Progenitor cell of endocrine pancreas (in vitro differentiated cells): Measurements from ENCODE around the gene SPRED2. TPM values are rescaled to one million over a fixed set of nuclear protein-coding genes. Genes with fewer than 3 reads are reported as not detected.

Experiments
- DNase-seq: peaks from one replicate; pipeline ENCODE4 v3.0.0; 2021; ENCODE audit warnings: low spot score; ENCODE audit not compliant: unreplicated experiment
- H3K27ac Mint-ChIP-seq: 2 replicates; pipeline ENCODE4 v1.8.0; 2021; ENCODE audit warnings: mild to moderate bottlenecking, moderate library complexity, mixed read lengths
- H3K27me3 Mint-ChIP-seq: 2 replicates; pipeline ENCODE4 v1.8.0; 2021; ENCODE audit warnings: mixed read lengths
- H3K36me3 Mint-ChIP-seq: 2 replicates; pipeline ENCODE4 v1.8.0; 2022; ENCODE audit warnings: mixed read lengths; ENCODE audit not compliant: insufficient read depth
- H3K4me1 Mint-ChIP-seq: 2 replicates; pipeline ENCODE4 v1.8.0; 2021; ENCODE audit warnings: low read depth, mixed read lengths
- H3K4me3 Mint-ChIP-seq: 2 replicates; pipeline ENCODE4 v1.8.0; 2021; ENCODE audit warnings: low read depth, mild to moderate bottlenecking, moderate library complexity, mixed read lengths
- H3K9me3 Mint-ChIP-seq: 2 replicates; pipeline ENCODE4 v1.8.0; 2021; ENCODE audit warnings: low read depth, mixed read lengths
- total RNA-seq: library from RNA; stranded (reverse); gene quantifications from 2 replicates; pipeline ENCODE4 v1.2.1, GENCODE V29; 2021
- TF ChIP-seq, protein P1 (sequence below): fragments of 200-600 bp; sonication (generic); IDR thresholded peaks from one replicate; pipeline ENCODE4 v1.5.0; 2021; ENCODE audit warnings: antibody characterized with exemption, mild to moderate bottlenecking; ENCODE audit not compliant: unreplicated experiment

Gene SPRED2
- total RNA-seq, 1 donor from 2014 or later: 38.6 TPM

DNA sequence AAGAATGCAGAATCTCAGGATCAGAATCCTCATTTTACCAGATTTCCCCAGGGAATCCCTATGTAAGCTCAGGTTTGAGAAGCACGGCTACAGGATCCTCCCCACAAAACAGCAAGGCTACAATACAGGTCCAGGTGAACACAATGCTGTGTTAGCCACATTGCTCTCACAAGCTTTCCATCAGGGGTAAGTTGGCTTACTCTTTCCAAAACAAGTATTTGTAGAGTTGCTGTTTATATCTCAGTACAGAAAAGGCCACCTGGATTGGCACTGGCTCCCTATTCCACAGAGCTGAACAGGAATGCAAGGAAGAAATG is 11.0 kb downstream of the SPRED2 start:
- TF ChIP-seq, protein P1, sequence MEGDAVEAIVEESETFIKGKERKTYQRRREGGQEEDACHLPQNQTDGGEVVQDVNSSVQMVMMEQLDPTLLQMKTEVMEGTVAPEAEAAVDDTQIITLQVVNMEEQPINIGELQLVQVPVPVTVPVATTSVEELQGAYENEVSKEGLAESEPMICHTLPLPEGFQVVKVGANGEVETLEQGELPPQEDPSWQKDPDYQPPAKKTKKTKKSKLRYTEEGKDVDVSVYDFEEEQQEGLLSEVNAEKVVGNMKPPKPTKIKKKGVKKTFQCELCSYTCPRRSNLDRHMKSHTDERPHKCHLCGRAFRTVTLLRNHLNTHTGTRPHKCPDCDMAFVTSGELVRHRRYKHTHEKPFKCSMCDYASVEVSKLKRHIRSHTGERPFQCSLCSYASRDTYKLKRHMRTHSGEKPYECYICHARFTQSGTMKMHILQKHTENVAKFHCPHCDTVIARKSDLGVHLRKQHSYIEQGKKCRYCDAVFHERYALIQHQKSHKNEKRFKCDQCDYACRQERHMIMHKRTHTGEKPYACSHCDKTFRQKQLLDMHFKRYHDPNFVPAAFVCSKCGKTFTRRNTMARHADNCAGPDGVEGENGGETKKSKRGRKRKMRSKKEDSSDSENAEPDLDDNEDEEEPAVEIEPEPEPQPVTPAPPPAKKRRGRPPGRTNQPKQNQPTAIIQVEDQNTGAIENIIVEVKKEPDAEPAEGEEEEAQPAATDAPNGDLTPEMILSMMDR: no peak
- Mint-ChIP-seq H3K4me3 (no peak overlapping the region), H3K27me3 (no peaks in the 10 kb centered on the region), H3K36me3 (no peaks in the 10 kb centered on the region), H3K4me1 (peaks cover 22% of the 10 kb centered on the region), H3K27ac (no peak overlapping the region), H3K9me3 (no peaks in the 10 kb centered on the region)
- no peak for DNase-seq

DNA sequence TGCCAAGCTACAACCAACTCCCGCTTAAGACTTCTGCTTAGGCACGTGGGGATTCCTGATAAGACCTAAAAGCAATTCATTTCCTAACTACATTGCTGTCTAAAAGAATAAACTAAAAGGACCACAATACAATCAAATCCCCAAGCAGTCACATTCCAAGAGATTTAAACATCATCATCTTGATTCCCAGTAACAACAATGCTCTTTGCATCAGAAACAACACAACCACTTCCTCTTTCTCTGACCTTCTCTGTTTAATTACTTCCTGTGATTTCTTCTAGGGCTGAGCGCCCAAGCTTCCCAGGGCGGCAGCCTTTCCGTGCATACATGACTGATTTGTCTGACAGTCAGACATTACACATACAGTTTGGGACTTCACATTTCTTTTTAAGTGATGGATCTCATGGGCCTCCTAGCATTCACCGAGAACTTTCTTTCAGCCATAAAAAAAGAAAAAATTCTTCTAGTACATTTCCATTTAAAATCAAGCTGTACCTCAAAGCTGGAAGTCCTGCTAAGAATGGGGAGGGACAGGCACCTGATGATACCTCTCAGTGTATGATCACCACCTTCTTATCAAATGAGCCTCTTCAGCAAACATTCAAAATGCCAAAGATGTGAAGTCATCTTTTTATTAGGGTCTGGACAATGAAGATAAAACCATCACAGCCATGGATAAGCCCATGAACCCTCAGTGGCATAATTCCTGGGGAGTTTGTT is 11.5 kb downstream of the SPRED2 start:
- H3K27ac Mint-ChIP-seq: peak overlapping the region; percentile 54
- no peaks in the 10 kb centered on the region for H3K36me3 Mint-ChIP-seq
- H3K4me1 Mint-ChIP-seq: peaks cover 22% of the 10 kb centered on the region

DNA sequence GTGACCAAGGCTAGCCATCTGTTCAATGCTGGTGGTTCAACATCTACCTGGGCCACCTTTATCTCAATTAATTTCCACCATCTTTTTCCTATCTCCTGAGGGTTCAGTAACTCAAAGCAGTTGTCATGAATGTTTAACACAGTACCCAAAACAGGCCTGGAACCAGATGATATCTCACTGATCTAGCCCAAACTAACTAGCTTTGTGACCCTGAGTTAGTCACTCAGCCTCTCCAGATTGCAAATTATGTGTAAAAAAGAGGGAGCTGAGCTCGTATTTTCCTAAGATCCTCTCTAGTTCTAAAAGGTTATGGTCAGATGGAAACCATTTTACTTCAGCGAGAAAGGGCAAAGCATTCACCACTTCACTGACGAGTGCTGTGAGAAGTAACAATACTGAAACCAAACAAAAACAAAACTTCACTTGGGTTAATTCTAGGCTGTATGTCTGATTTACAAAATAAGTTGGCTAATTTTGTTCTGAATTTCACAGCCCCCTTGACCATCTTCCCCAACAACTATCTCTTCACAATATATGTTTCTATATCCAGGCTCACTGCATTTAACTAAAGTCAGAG is 14.8 kb downstream of the SPRED2 start:
- Mint-ChIP-seq H3K4me3 (no peak overlapping the region), H3K36me3 (no peaks in the 10 kb centered on the region), H3K27ac (no peak overlapping the region), H3K27me3 (no peaks in the 10 kb centered on the region), H3K9me3 (no peaks in the 10 kb centered on the region), H3K4me1 (peaks cover 19% of the 10 kb centered on the region)
- TF ChIP-seq, protein P1: no peak
- DNase-seq: no peak

More for the DNA sequence above, 11.5 kb downstream of the SPRED2 start:
- no peak for DNase-seq
- H3K4me3 Mint-ChIP-seq: no peak overlapping the region
- TF ChIP-seq, protein P1: no peak
- H3K9me3 Mint-ChIP-seq: no peaks in the 10 kb centered on the region
- no peaks in the 10 kb centered on the region for H3K27me3 Mint-ChIP-seq

DNA sequence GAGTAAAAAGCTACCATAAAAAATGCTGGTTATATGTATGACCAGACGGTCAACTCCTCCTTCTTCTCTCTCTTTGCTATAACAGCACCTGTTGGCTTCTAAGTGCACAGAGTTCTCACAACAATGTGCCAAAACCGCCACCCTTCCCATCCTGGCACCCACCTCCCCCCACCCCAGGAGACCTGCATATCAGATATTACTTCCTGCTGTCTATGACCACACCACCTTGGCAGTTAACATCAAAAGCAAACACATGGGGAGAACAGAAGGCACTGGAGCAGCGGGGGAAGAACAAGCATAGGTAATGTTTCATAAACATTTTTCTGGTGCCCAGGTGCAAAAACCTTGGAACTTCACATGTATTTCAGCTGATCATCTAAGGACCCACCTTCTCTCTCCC is 15.5 kb downstream of the SPRED2 start:
- Mint-ChIP-seq H3K27me3 (no peaks in the 10 kb centered on the region), H3K36me3 (no peaks in the 10 kb centered on the region), H3K27ac (peak overlapping the region; percentile 27), H3K4me1 (peaks cover 22% of the 10 kb centered on the region), H3K9me3 (no peaks in the 10 kb centered on the region), H3K4me3 (no peak overlapping the region)
- TF ChIP-seq, protein P1: no peak
- DNase-seq: no peak

DNA sequence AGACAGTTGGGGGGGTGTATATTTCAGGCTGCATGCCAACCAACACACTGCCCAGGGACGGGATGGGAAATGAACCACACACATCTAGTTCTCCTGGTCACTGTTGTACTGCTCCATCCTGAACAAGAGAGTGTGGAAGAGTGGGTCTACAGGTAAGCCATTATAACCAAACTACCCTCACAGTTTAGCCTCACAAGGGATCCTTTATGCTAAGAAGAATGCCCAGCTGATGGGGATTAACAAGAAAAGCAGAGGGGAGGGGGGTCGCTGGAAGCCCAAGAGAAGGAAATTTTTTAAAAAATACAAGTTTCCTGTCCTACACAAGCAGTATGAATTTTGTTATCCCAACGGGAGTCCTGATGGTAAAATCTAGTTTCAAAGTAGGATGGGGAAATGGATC is 16.1 kb downstream of the SPRED2 start:
- no peak for DNase-seq
- H3K27ac Mint-ChIP-seq: no peak overlapping the region
- no peaks in the 10 kb centered on the region for H3K27me3 Mint-ChIP-seq
- TF ChIP-seq, protein P1: no peak
- H3K4me3 Mint-ChIP-seq: no peak overlapping the region
- H3K36me3 Mint-ChIP-seq: no peaks in the 10 kb centered on the region
- H3K4me1 Mint-ChIP-seq: peaks cover 25% of the 10 kb centered on the region
- H3K9me3 Mint-ChIP-seq: no peaks in the 10 kb centered on the region
